GM20431 (cell line): ENCODE data around the gene TMED3.

Source experiments
- in situ Hi-C: fragments of 300-500 bp; cut with MseI, MboI; formaldehyde crosslinking; loops from one replicate; pipeline ENCODE4 v1.15.0; 2020; ENCODE audit warnings: low sequenced_read_pairs; ENCODE audit not compliant: unreplicated experiment

Gene TMED3

DNA sequence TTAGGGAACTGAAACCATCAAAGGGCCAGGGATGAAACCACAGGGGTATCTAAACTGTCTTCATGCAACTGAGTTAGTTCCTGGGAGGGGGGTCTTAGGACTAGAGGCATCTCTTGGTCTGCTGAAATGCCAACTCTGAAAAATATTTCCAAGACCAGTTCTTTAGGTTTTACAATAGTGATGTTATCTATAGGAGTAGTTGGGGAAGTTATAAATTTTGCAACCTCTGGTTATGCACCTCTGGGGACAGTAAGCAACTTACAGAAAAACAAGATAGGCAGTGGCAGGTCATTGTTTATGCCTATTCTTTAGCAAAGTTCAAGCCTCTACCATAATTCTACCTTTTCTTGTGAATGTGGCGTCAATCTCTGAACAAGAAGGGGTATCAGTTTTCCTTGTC, 60.7 kb downstream of the TMED3 start:
- in situ Hi-C loops, result loop anchor here (25.0 kb wide), 1 partner anchor 816 kb away; no protein-coding TSS in a partner anchor

DNA sequence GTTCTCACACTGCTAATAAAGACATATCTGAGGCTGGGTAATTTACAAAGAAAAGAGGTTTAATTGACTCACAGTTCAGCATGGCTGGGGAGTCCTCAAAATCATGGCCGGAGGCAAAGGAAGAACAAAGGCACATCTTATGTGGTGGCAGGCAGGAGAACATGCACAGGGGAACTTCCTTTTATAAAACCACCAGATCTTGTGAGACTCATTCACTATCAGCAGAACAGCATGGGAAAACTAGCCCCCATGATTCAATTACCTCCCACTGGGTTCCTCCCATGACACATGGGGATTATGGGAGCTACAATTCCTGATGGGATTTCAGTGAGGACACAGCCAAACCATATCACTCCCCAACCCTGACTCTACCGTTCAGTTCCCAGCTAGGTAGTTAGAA, 61.5 kb downstream of the TMED3 start:
- in situ Hi-C loops, result loop anchor here (25.0 kb wide), 1 partner anchor 815 kb away; no protein-coding TSS in a partner anchor
